ENCODE measurements around the gene GRAMD1A. TPM values are rescaled to one million over a fixed set of nuclear protein-coding genes. Genes with fewer than 3 reads are reported as not detected.

GRAMD1A gene
- total and polyA plus RNA-seq, 9 of the 15 experiments (the other 6 are each of a cell fraction or from before 2014, with no cell fraction given) = 1.4 to 63.8 (median 38.5) TPM

DNA sequence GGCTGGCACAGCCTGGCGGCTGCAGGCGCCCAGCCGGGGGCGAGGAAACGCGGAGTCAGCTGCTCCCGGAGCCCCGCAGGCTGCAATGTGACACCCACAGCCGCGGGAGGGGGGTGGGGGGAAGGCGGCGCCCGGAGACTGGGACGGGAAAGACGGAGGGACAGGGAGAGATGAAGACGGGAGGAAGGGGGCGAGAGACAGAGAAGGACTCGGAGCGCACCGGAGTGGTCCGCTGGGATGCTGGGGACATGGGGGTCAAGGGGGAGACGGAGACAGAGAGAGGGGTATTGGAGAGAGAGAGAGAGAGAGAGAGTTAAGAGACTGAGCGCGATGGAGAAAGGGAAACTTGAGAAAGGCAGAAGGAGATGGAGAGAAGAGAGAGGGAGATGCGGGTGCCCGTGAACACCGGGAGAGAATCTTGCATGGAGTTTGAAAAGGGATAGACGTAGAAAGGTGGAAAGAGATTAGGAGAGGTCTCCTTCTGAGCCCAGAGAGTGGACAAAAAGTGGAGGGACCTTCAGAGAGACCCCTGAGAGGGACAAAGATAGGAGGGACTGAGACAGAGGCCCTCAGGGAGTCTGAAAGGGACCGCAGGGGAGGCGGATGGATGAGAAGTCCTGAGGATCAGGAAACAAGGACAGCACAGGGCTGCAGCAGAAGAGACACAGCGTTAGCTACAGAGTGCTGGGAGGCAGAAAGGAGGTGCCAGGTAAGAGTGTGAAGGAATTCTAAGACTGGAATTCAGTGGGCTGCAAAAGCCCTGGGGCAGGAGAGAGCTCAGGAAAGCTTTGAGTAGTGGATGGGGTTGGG, 31.2 kb downstream of the GRAMD1A start (continued):
- TF ChIP-seq, protein P1, sequence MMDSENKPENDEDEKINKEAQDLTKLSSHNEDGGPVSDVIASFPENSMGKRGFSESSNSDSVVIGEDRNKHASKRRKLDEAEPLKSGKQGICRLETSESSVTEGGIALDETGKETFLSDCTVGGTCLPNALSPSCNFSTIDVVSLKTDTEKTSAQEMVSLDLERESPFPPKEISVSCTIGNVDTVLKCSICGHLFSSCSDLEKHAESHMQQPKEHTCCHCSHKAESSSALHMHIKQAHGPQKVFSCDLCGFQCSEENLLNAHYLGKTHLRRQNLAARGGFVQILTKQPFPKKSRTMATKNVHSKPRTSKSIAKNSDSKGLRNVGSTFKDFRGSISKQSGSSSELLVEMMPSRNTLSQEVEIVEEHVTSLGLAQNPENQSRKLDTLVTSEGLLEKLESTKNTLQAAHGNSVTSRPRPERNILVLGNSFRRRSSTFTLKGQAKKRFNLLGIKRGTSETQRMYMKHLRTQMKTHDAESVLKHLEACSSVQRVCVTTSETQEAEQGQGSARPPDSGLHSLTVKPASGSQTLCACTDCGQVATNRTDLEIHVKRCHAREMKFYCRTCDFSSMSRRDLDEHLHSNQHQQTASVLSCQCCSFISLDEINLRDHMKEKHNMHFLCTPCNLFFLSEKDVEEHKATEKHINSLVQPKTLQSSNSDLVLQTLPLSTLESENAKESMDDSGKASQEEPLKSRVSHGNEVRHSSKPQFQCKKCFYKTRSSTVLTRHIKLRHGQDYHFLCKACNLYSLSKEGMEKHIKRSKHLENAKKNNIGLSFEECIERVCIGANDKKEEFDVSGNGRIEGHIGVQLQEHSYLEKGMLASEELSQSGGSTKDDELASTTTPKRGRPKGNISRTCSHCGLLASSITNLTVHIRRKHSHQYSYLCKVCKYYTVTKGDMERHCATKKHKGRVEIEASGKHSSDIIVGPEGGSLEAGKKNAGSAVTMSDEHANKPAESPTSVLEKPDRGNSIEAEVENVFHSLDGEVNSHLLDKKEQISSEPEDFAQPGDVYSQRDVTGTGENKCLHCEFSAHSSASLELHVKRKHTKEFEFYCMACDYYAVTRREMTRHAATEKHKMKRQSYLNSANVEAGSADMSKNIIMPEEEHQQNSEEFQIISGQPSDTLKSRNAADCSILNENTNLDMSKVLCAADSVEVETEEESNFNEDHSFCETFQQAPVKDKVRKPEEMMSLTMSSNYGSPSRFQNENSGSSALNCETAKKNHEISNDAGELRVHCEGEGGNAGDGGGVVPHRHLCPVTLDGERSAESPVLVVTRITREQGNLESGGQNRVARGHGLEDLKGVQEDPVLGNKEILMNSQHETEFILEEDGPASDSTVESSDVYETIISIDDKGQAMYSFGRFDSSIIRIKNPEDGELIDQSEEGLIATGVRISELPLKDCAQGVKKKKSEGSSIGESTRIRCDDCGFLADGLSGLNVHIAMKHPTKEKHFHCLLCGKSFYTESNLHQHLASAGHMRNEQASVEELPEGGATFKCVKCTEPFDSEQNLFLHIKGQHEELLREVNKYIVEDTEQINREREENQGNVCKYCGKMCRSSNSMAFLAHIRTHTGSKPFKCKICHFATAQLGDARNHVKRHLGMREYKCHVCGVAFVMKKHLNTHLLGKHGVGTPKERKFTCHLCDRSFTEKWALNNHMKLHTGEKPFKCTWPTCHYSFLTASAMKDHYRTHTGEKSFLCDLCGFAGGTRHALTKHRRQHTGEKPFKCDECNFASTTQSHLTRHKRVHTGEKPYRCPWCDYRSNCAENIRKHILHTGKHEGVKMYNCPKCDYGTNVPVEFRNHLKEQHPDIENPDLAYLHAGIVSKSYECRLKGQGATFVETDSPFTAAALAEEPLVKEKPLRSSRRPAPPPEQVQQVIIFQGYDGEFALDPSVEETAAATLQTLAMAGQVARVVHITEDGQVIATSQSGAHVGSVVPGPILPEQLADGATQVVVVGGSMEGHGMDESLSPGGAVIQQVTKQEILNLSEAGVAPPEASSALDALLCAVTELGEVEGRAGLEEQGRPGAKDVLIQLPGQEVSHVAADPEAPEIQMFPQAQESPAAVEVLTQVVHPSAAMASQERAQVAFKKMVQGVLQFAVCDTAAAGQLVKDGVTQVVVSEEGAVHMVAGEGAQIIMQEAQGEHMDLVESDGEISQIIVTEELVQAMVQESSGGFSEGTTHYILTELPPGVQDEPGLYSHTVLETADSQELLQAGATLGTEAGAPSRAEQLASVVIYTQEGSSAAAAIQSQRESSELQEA (IDR thresholded peaks at IDR 0.05; ENCODE audit: low read depth) = 0 out of 2 replicates have a peak, but pooled peaks have one; percentile 14
- TF ChIP-seq, protein P2, sequence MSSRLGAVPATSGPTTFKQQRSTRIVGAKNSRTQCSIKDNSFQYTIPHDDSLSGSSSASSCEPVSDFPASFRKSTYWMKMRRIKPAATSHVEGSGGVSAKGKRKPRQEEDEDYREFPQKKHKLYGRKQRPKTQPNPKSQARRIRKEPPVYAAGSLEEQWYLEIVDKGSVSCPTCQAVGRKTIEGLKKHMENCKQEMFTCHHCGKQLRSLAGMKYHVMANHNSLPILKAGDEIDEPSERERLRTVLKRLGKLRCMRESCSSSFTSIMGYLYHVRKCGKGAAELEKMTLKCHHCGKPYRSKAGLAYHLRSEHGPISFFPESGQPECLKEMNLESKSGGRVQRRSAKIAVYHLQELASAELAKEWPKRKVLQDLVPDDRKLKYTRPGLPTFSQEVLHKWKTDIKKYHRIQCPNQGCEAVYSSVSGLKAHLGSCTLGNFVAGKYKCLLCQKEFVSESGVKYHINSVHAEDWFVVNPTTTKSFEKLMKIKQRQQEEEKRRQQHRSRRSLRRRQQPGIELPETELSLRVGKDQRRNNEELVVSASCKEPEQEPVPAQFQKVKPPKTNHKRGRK (tag; IDR thresholded peaks at IDR 0.05) = peak; percentile 34; the same call in 1 of the 2 replicates
- TF ChIP-seq SOX6 (IDR thresholded peaks at IDR 0.05) = no peak
- 0 out of 2 replicates have a peak, but pooled peaks have one; percentile 53 for TF ChIP-seq ZBTB26 (CRISPR knock-in tag; IDR thresholded peaks at IDR 0.05)
- TF ChIP-seq HDAC1 (IDR thresholded peaks at IDR 0.05) = peak in 1 of 2 experiments; percentile 44; a peak in 2 of 4 replicates
- TF ChIP-seq MEF2D (tag; conservative IDR thresholded peaks at IDR 0.05; ENCODE audit: low read depth) = no peak
- peak; percentile 7; the same call in 1 of the 2 replicates for TF ChIP-seq JUND (IDR thresholded peaks at IDR 0.05; ENCODE audit: borderline replicate concordance, low read depth, low read length)
- no peak for TF ChIP-seq JUND (tag; IDR thresholded peaks at IDR 0.05; ENCODE audit: borderline replicate concordance, low read depth, low read length)
- TF ChIP-seq ARHGAP35 (IDR thresholded peaks at IDR 0.05; ENCODE audit: partially characterized antibody) = peak; percentile 35
- TF ChIP-seq, protein P3, sequence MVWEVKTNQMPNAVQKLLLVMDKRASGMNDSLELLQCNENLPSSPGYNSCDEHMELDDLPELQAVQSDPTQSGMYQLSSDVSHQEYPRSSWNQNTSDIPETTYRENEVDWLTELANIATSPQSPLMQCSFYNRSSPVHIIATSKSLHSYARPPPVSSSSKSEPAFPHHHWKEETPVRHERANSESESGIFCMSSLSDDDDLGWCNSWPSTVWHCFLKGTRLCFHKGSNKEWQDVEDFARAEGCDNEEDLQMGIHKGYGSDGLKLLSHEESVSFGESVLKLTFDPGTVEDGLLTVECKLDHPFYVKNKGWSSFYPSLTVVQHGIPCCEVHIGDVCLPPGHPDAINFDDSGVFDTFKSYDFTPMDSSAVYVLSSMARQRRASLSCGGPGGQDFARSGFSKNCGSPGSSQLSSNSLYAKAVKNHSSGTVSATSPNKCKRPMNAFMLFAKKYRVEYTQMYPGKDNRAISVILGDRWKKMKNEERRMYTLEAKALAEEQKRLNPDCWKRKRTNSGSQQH (CRISPR knock-in tag; IDR thresholded peaks at IDR 0.05) = 0 out of 2 replicates have a peak, but pooled peaks have one; percentile 36
